HEK293T (cell line): ENCODE measurements around the gene DDI2.

Source experiments
- CTCF ChIA-PET: fragments of 350-600 bp; formaldehyde crosslinking; extraction: SDS; loops from one replicate; lab custom pipeline; 2021; ENCODE audit warnings: antibody characterized with exemption, inconsistent platforms; lab: Yijun Ruan, JAX
- POLR2A ChIA-PET: fragments of 350-600 bp; formaldehyde crosslinking; extraction: SDS; loops from one replicate; lab custom pipeline; 2020; ENCODE audit warnings: antibody characterized with exemption, inconsistent platforms; lab: Yijun Ruan, JAX
- DNase-seq: peaks from one replicate; pipeline ENCODE4 v3.0.0; 2012; ENCODE audit warnings: mixed read lengths; ENCODE audit errors: extremely low spot score
- ARNT ChIP-seq: fragments of 450-650 bp; IDR thresholded peaks from 2 replicates; pipeline ENCODE4 v1.6.1; 2017; ENCODE audit warnings: mild to moderate bottlenecking
- BHLHE40 ChIP-seq: fragments of 450-650 bp; IDR thresholded peaks from 2 replicates; pipeline ENCODE4 v1.6.1; 2016; ENCODE audit warnings: mild to moderate bottlenecking, moderate library complexity, borderline replicate concordance
- CTBP1 ChIP-seq: fragments of 450-650 bp; IDR thresholded peaks from 2 replicates; pipeline ENCODE4 v1.6.1; 2016; ENCODE audit warnings: borderline replicate concordance
- ELF4 ChIP-seq: fragments of 450-650 bp; IDR thresholded peaks from 2 replicates; pipeline ENCODE4 v1.6.1; 2017; ENCODE audit warnings: antibody characterized with exemption
- FOXA1 ChIP-seq: fragments of 450-650 bp; IDR thresholded peaks from 2 replicates; pipeline ENCODE4 v1.6.1; 2016; ENCODE audit warnings: mild to moderate bottlenecking
- FOXK2 ChIP-seq: fragments of 450-650 bp; IDR thresholded peaks from 2 replicates; pipeline ENCODE4 v1.6.1; 2016; ENCODE audit warnings: mild to moderate bottlenecking
- FOXM1 ChIP-seq: fragments of 450-650 bp; IDR thresholded peaks from 2 replicates; pipeline ENCODE4 v1.6.1; 2017; ENCODE audit warnings: mild to moderate bottlenecking, borderline replicate concordance
- HDGF ChIP-seq: fragments of 450-650 bp; IDR thresholded peaks from 2 replicates; pipeline ENCODE4 v1.6.1; 2017; ENCODE audit warnings: antibody characterized with exemption, borderline replicate concordance
- L3MBTL2 ChIP-seq: fragments of 450-650 bp; conservative IDR thresholded peaks from 2 replicates; pipeline ENCODE4 v1.6.1; 2016; ENCODE audit warnings: mild to moderate bottlenecking
- NFRKB ChIP-seq: fragments of 450-650 bp; IDR thresholded peaks from 2 replicates; pipeline ENCODE4 v1.6.1; 2016; ENCODE audit warnings: mild to moderate bottlenecking, moderate library complexity
- PKNOX1 ChIP-seq: fragments of 450-650 bp; IDR thresholded peaks from 2 replicates; pipeline ENCODE4 v1.6.1; 2016
- SP1 ChIP-seq: fragments of 450-650 bp; IDR thresholded peaks from 2 replicates; pipeline ENCODE4 v1.6.1; 2017
- SUZ12 ChIP-seq: fragments of 450-650 bp; IDR thresholded peaks from 2 replicates; pipeline ENCODE4 v1.6.1; 2016; ENCODE audit warnings: mild to moderate bottlenecking
- TARDBP ChIP-seq: fragments of 450-650 bp; IDR thresholded peaks from 2 replicates; pipeline ENCODE4 v1.6.1; 2016
- ZNF384 ChIP-seq: fragments of 450-650 bp; IDR thresholded peaks from 2 replicates; pipeline ENCODE4 v1.6.1; 2016

Gene DDI2

GRCh38 chr1:15616373-15617172 is 685 bp upstream of the DDI2 start:
- POLR2A ChIA-PET: interaction anchor here (0.7 to 4.5 kb wide), 4 partner anchors 12 to 20 kb away, joined by 3 to 61 read pairs (median 4); no protein-coding TSS in a partner anchor
- DNase-seq: peak; percentile 39
- CTCF ChIA-PET: no interaction called here
- no peak for TF ChIP-seq BHLHE40
- TF ChIP-seq PKNOX1: peak; percentile 80
- TF ChIP-seq SUZ12: no peak
- peak; percentile 54 for TF ChIP-seq L3MBTL2
- TF ChIP-seq FOXK2: no peak
- no peak for TF ChIP-seq CTBP1
- peak; percentile 57; the same call in 1 of the 2 replicates for TF ChIP-seq HDGF

- CTCF ChIA-PET: no interaction called here
- TF ChIP-seq ELF4 (no peak), FOXM1 (no peak), ZNF384 (peak; percentile 73), NFRKB (no peak), SP1 (no peak)
- no peak for DNase-seq
- POLR2A ChIA-PET: interaction anchor here (0.8 to 4.5 kb wide), 6 partner anchors 9 to 93 kb away, joined by 3 to 61 read pairs (median 4); no protein-coding TSS in a partner anchor
Measured at GRCh38 chr1:15618077-15618654, 908 bp downstream of the DDI2 start.

GRCh38 chr1:15618655-15619525 is 1.6 kb downstream of the DDI2 start:
- DNase-seq: no peak
- ChIA-PET CTCF (no interaction called here), POLR2A (interaction anchor here (1.7 to 4.5 kb wide), 2 partner anchors 8 to 14 kb away, joined by 4 to 61 read pairs; no protein-coding TSS in a partner anchor)
- TF ChIP-seq ELF4: no peak
- TF ChIP-seq L3MBTL2: no peak
- TF ChIP-seq SP1: no peak
- no peak for TF ChIP-seq FOXM1
- TF ChIP-seq FOXK2: no peak
- TF ChIP-seq TARDBP: no peak
- no peak for TF ChIP-seq ZNF384
- TF ChIP-seq ARNT: no peak
- no peak for TF ChIP-seq NFRKB
- TF ChIP-seq CTBP1: no peak
- TF ChIP-seq HDGF: no peak
- no peak for TF ChIP-seq PKNOX1
- TF ChIP-seq SUZ12: no peak

GRCh38 chr1:15620155-15620545 is 2.9 kb downstream of the DDI2 start:
- ChIA-PET POLR2A (interaction anchor here (1.0 kb wide), 1 partner anchor 17 kb away, joined by 3 read pairs; no protein-coding TSS in a partner anchor), CTCF (no interaction called here)
- DNase-seq: no peak
- TF ChIP-seq ELF4 (no peak), ARNT (no peak), HDGF (no peak), NFRKB (no peak), PKNOX1 (no peak), ZNF384 (no peak), FOXM1 (no peak)

GRCh38 chr1:15620902-15621682 is 3.8 kb downstream of the DDI2 start:
- no peak for DNase-seq
- ChIA-PET CTCF (no interaction called here), POLR2A (interaction anchor here (1.0 kb wide), 1 partner anchor 18 kb away, joined by 3 read pairs; no protein-coding TSS in a partner anchor)
- TF ChIP-seq FOXA1: no peak
- no peak for TF ChIP-seq BHLHE40
- TF ChIP-seq ZNF384: no peak
- TF ChIP-seq FOXK2: no peak
- TF ChIP-seq SP1: no peak
- no peak for TF ChIP-seq ELF4
- TF ChIP-seq HDGF: no peak
- no peak for TF ChIP-seq CTBP1
